ENCODE data around the gene NF2.

DNA sequence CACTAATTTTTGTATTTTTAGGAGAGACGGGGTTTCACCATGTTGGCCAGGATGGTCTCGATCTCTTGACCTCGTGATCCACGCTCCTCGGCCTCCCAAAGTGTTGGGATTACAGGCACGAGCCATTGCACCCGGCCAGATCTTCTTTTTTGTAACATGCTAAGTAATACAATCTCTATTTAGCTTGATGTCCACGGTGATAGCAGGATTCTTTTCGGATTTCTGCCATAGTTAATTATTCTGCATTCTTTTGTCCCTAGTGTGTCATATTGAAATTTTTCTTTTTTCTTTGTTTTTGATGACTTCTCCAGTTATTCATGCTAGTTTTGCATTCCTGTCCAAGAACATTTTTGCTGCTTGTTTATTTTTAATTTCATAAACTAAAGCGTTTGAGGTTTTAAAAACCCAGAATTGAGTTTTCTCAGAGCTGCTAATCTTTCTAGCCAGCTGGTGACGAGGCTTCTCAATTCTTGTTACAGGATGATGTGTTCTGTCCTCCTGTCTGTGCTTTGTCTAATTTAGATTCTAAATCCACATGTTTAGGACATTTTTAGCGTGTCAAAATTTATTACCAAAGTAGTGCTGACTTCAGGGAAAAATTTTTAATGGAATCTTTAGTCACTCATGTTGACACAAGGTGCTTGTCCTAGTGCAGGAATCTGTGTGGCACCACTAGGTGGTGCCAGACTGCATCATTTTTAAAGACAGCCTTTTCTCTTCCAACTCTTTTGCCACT, 21.8 kb downstream of the NF2 start:
- peak; percentile 69 to 81 (median 73) for TF ChIP-seq CTCF (IDR thresholded peaks at IDR 0.05)
- TF ChIP-seq POLR2A (IDR thresholded peaks at IDR 0.05), result no peak
- TF ChIP-seq POLR2AphosphoS5 (IDR thresholded peaks at IDR 0.05), result peak in 2 of 3 donors; percentile 13 to 26

Measured in breast epithelium (tissue), 3 donors.